AG04449 (cell line): Measurements from ENCODE around the gene ITGA11.

ENCODE experiments used
- CTCF ChIA-PET: fragments of 350-600 bp; formaldehyde crosslinking; extraction: SDS; loops from one replicate; lab custom pipeline; 2021; ENCODE audit warnings: antibody characterized with exemption; lab: Yijun Ruan, JAX
- POLR2A ChIA-PET: fragments of 400-600, 350-600 bp; formaldehyde crosslinking; extraction: SDS; loops from one replicate; lab custom pipeline; 2020; ENCODE audit warnings: antibody characterized with exemption, inconsistent platforms; lab: Yijun Ruan, JAX
- DNase-seq: peaks from one replicate; pipeline ENCODE4 v3.0.0-alpha.2; 2010; ENCODE audit warnings: low read depth, low spot score
- H3K4me3 ChIP-seq: 2 replicates; pipeline ENCODE4 v1.5.1; 2011; ENCODE audit warnings: low read depth, mild to moderate bottlenecking, control low read depth, low read length
- TF ChIP-seq, protein P1 (sequence below): IDR thresholded peaks from one replicate; pipeline ENCODE4 v1.5.1; 2011; ENCODE audit warnings: mild to moderate bottlenecking, moderate library complexity, low read length, control low read depth, inconsistent platforms; ENCODE audit not compliant: insufficient read depth; ENCODE audit errors: missing control alignments

Gene ITGA11

DNA sequence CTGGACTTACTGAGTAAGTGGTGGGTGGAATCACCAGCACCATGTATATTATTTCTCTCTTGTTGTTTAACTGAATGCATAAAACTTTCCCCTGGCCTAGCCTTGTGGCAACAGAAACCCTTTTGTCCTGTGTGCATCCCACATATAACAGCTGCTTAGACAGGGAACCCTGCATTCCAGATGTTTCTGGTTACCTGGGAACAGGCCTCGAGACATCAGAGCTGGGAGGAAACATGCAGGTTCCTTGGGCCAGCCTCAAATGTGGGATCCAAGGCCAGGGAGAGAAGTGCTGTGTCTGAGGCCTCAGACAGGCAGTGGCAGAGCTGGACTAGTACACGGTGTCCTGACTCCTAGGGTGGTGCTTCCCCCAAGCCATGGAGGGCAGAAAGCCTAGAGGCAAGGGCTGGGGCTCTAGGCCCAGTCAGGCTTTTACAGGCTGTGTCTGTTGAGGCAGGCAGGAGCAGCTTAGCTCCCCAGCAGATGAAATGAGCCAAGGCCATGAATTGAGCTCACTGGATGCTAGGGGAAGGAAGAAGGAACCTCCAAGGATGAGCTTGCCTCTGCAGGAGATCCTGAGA lies 57.7 kb downstream of the ITGA11 start:
- DNase-seq, result no peak
- ChIA-PET CTCF (interaction anchor here (1.2 to 2.4 kb wide), 4 partner anchors 9 to 176 kb away, joined by 3 to 11 read pairs (median 6); no protein-coding TSS in a partner anchor), POLR2A (no interaction called here)
- TF ChIP-seq, protein P1, sequence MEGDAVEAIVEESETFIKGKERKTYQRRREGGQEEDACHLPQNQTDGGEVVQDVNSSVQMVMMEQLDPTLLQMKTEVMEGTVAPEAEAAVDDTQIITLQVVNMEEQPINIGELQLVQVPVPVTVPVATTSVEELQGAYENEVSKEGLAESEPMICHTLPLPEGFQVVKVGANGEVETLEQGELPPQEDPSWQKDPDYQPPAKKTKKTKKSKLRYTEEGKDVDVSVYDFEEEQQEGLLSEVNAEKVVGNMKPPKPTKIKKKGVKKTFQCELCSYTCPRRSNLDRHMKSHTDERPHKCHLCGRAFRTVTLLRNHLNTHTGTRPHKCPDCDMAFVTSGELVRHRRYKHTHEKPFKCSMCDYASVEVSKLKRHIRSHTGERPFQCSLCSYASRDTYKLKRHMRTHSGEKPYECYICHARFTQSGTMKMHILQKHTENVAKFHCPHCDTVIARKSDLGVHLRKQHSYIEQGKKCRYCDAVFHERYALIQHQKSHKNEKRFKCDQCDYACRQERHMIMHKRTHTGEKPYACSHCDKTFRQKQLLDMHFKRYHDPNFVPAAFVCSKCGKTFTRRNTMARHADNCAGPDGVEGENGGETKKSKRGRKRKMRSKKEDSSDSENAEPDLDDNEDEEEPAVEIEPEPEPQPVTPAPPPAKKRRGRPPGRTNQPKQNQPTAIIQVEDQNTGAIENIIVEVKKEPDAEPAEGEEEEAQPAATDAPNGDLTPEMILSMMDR, result no peak
- no peak overlapping the region for H3K4me3 ChIP-seq

DNA sequence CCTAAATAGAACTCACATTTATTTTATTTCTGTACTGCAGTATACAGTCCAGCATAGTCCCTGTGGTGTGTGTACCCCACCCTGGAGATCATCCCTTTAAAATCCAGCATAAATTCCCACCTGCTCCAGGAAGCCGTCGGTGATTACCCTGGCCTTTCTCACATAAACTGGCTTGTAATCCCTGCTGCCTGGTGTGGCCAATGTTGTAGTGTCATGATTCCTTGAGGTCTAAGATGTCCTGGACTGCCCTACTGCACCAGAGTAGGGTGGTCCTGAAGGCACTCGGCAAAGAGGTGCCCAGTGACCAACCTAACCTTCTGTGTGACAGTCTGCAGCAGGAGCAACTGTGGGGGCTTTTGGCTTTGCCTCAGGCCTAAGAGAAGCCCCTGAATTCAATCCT lies 58.9 kb downstream of the ITGA11 start:
- TF ChIP-seq, protein P1, result no peak
- no peak overlapping the region for H3K4me3 ChIP-seq
- ChIA-PET CTCF (interaction anchor here (1.5 to 2.4 kb wide), 2 partner anchors 9 to 11 kb away, joined by 3 to 11 read pairs; no protein-coding TSS in a partner anchor), POLR2A (no interaction called here)
- no peak for DNase-seq

DNA sequence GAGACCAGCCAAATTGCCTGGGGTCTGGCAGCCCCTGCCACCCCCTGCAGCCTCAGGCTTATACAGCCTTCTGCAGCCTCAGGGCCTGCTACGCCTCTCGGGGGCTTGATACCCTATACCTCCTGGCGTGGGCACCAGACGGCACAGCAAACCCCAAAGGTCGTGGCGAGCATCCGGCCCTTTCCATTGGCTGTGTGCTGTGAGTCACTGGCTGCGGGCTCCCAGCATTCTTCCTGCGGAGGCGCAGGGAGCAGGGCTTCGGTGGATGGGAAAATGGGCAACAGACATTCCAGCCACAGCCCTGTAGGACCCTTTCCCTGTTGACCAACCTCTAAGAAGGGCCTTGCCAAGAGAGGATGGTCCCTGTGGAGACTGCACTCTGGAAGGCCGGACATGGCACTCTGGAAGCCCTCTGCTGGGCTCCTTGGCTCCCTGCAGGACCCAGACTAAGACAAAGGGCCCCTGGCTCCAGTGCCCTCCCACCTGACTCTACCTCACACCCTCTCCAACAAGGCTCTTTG lies 59.6 kb downstream of the ITGA11 start:
- CTCF ChIA-PET, result interaction anchor here (2.4 kb wide), 1 partner anchor 11 kb away, joined by 11 read pairs; no protein-coding TSS in a partner anchor
- TF ChIP-seq, protein P1, result peak; percentile 45
- DNase-seq, result no peak

GRCh38 chr15:68371851-68372250 lies 60.1 kb downstream of the ITGA11 start:
- ChIA-PET POLR2A (no interaction called here), CTCF (interaction anchor here (2.3 kb wide), 1 partner anchor 12 kb away, joined by 7 read pairs; no protein-coding TSS in a partner anchor)
- H3K4me3 ChIP-seq, result no peak overlapping the region
- TF ChIP-seq, protein P1, result no peak
- DNase-seq, result no peak

More for the DNA sequence above, 59.6 kb downstream of the ITGA11 start:
- no peak overlapping the region for H3K4me3 ChIP-seq
- POLR2A ChIA-PET, result no interaction called here

GRCh38 chr15:68371160-68371559 lies 60.8 kb downstream of the ITGA11 start:
- ChIA-PET CTCF (interaction anchor here (1.4 to 2.3 kb wide), 2 partner anchors 10 to 13 kb away, joined by 3 to 7 read pairs; no protein-coding TSS in a partner anchor), POLR2A (no interaction called here)
- H3K4me3 ChIP-seq, result no peak overlapping the region
- TF ChIP-seq, protein P1, result no peak
- no peak for DNase-seq

GRCh38 chr15:68370768-68371151 lies 61.2 kb downstream of the ITGA11 start:
- POLR2A ChIA-PET, result no interaction called here
- DNase-seq, result no peak
- no peak overlapping the region for H3K4me3 ChIP-seq
- TF ChIP-seq, protein P1, result no peak
- CTCF ChIA-PET, result interaction anchor here (1.4 to 2.3 kb wide), 2 partner anchors 10 to 13 kb away, joined by 3 to 7 read pairs; no protein-coding TSS in a partner anchor
